Left ventricle myocardium inferior (tissue), 1 donor: ENCODE data around the gene AKAP13. TPM values are rescaled to one million over a fixed set of nuclear protein-coding genes. Genes with fewer than 3 reads are reported as not detected.
"Not testable (repeated sequence)": the region's sequence is repeated elsewhere in the genome, so short reads cannot be mapped to it uniquely, and the experiment has no call there.

ENCODE experiments used
- DNase-seq: peaks from one replicate; pipeline ENCODE4 v3.0.0-alpha.2; 2020
- H3K27ac ChIP-seq: fragments of 200-600 bp; replicated peaks from 2 replicates; pipeline ENCODE4 v1.8.0; 2021
- H3K27me3 ChIP-seq: fragments of 200-600 bp; 2 replicates; pipeline ENCODE4 v1.8.0; 2021; ENCODE audit warnings: low read depth
- H3K36me3 ChIP-seq: fragments of 200-600 bp; 2 replicates; pipeline ENCODE4 v1.8.0; 2021
- H3K4me1 ChIP-seq: fragments of 200-600 bp; 2 replicates; pipeline ENCODE4 v1.8.0; 2021
- H3K4me3 ChIP-seq: fragments of 200-600 bp; 2 replicates; pipeline ENCODE4 v1.8.0; 2021; ENCODE audit warnings: mild to moderate bottlenecking, moderate library complexity
- H3K9me3 ChIP-seq: fragments of 200-600 bp; replicated peaks from 2 replicates; pipeline ENCODE4 v1.8.0; 2021
- CTCF ChIP-seq: fragments of 200-600 bp; IDR thresholded peaks from 2 replicates; pipeline ENCODE4 v1.8.0; 2021; ENCODE audit warnings: antibody characterized with exemption, mild to moderate bottlenecking, borderline replicate concordance
- intact Hi-C: fragments of 100-400 bp; cut with micrococcal nuclease; formaldehyde crosslinking; loops from one replicate; pipeline ENCODE4 v1.11.0; 2022
- total RNA-seq: library from RNA; stranded (reverse); fragmentation: NEBNext Ultra II Directional; extraction: Animal tissue kit (Norgen Biotek cat#: 25700); gene quantifications from one replicate; pipeline ENCODE4 v1.2.1, GENCODE V29; 2021
- donor health status: DM: no; HTN: yes; CAD: no; lungs with severe emphysema.

Gene AKAP13
- total RNA-seq, 1 donor from 2014 or later, result 331 TPM

- Histone ChIP-seq H3K27ac (peak overlapping the region; percentile 23), H3K36me3 (no peaks in the 10 kb centered on the region), H3K4me1 (peaks cover 88% of the 10 kb centered on the region), H3K27me3 (no peaks in the 10 kb centered on the region), H3K4me3 (no peak overlapping the region), H3K9me3 (no peaks in the 10 kb centered on the region)
- no peak for TF ChIP-seq CTCF
- intact Hi-C loops, result no loop called here
- DNase-seq, result no peak
Observed at GRCh38 chr15:85429522-85429921, 49.1 kb downstream of the AKAP13 start.

GRCh38 chr15:85430406-85431204 lies 50.2 kb downstream of the AKAP13 start:
- Histone ChIP-seq H3K27me3 (no peaks in the 10 kb centered on the region), H3K4me3 (no peak overlapping the region), H3K36me3 (no peaks in the 10 kb centered on the region), H3K9me3 (no peaks in the 10 kb centered on the region), H3K4me1 (peaks cover 77% of the 10 kb centered on the region), H3K27ac (no peak overlapping the region)
- DNase-seq, result no peak
- intact Hi-C loops, result no loop called here
- no peak for TF ChIP-seq CTCF

GRCh38 chr15:85439996-85440395 lies 59.6 kb downstream of the AKAP13 start:
- H3K27me3 ChIP-seq, result no peaks in the 10 kb centered on the region
- H3K4me3 ChIP-seq, result no peak overlapping the region
- intact Hi-C loops, result no loop called here
- peaks cover 51% of the 10 kb centered on the region for H3K4me1 ChIP-seq
- no peak for TF ChIP-seq CTCF
- peak overlapping the region; percentile 59 for H3K27ac ChIP-seq
- no peak for DNase-seq
- no peaks in the 10 kb centered on the region for H3K9me3 ChIP-seq
- H3K36me3 ChIP-seq, result no peaks in the 10 kb centered on the region

- Histone ChIP-seq H3K27me3 (no peaks in the 10 kb centered on the region), H3K9me3 (no peaks in the 10 kb centered on the region), H3K27ac (peak overlapping the region; percentile 59), H3K4me3 (no peak overlapping the region), H3K4me1 (peaks cover 55% of the 10 kb centered on the region), H3K36me3 (no peaks in the 10 kb centered on the region)
- no peak for DNase-seq
- intact Hi-C loops, result no loop called here
- no peak for TF ChIP-seq CTCF
Observed at GRCh38 chr15:85440451-85440850, 60.0 kb downstream of the AKAP13 start.

- peak overlapping the region; percentile 59 for H3K27ac ChIP-seq
Observed at GRCh38 chr15:85441854-85442253, 61.5 kb downstream of the AKAP13 start.

GRCh38 chr15:85443046-85443445 lies 62.6 kb downstream of the AKAP13 start:
- Histone ChIP-seq H3K36me3 (no peaks in the 10 kb centered on the region), H3K9me3 (peaks cover 5% of the 10 kb centered on the region), H3K27ac (peak overlapping the region; percentile 53), H3K4me1 (peaks cover 67% of the 10 kb centered on the region), H3K4me3 (peak overlapping the region; percentile 19), H3K27me3 (no peaks in the 10 kb centered on the region)
- intact Hi-C loops, result no loop called here
- DNase-seq, result no peak
- TF ChIP-seq CTCF, result no peak

More at GRCh38 chr15:85441854-85442253, 61.5 kb downstream of the AKAP13 start:
- H3K4me3 ChIP-seq, intact Hi-C loops, H3K36me3 ChIP-seq, DNase-seq, H3K27me3 ChIP-seq, H3K9me3 ChIP-seq: not testable (repeated sequence)
- H3K4me1 ChIP-seq, result peaks cover 61% of the 10 kb centered on the region
